SK-N-SH (cell line): Measurements from ENCODE around the gene UPF2.
"Not testable (repeated sequence)": the region's sequence is repeated elsewhere in the genome, so short reads cannot be mapped to it uniquely, and the experiment has no call there.

Experiments used
- EP300 ChIP-seq, 2 experiments: IDR thresholded peaks; 2 replicates each; pipeline versions ENCODE4 v1.4.0 to v1.6.1; 2012; ENCODE audit warnings: borderline replicate concordance in 1 of 2, low read depth in 1 of 2, low read length in 1 of 2
- EZH2phosphoT487 ChIP-seq: fragments of 200-600 bp; sonication (generic); IDR thresholded peaks from 2 replicates; pipeline ENCODE4 v1.6.1; 2017; ENCODE audit warnings: low read depth, mixed run types, mild to moderate bottlenecking, antibody characterized with exemption, moderate library complexity, borderline replicate concordance
- POLR2AphosphoS5 ChIP-seq: IDR thresholded peaks from 2 replicates; pipeline ENCODE4 v1.6.1; 2012; ENCODE audit warnings: low read depth, low read length
- TAF1 ChIP-seq: IDR thresholded peaks from 2 replicates; pipeline ENCODE4 v1.6.1; 2012; ENCODE audit warnings: low read depth, mild to moderate bottlenecking, low read length, moderate library complexity, borderline replicate concordance
- TEAD4 ChIP-seq: IDR thresholded peaks from 2 replicates; pipeline ENCODE4 v1.4.0; 2012; ENCODE audit warnings: mild to moderate bottlenecking, borderline replicate concordance; ENCODE audit not compliant: insufficient read depth
- YY1 ChIP-seq: IDR thresholded peaks from 2 replicates; pipeline ENCODE4 v1.4.0; 2012; ENCODE audit warnings: low read depth, mild to moderate bottlenecking
- TF ChIP-seq, protein P1 (sequence below): fragments of 200-600 bp; sonication (generic); IDR thresholded peaks from 2 replicates; pipeline ENCODE4 v1.6.1; 2017; ENCODE audit warnings: antibody characterized with exemption, mild to moderate bottlenecking, moderate library complexity
- TF ChIP-seq, protein P2 (sequence below): IDR thresholded peaks from 2 replicates; pipeline ENCODE4 v1.6.1; 2012; ENCODE audit warnings: mild to moderate bottlenecking, low read depth, low read length, moderate library complexity
- TF ChIP-seq, protein P3 (sequence below): IDR thresholded peaks from 2 replicates; pipeline ENCODE4 v1.4.0; 2012; ENCODE audit warnings: low read depth, borderline replicate concordance
- TF ChIP-seq, protein P4 (sequence below): IDR thresholded peaks from 2 replicates; pipeline ENCODE4; 2012

DNA sequence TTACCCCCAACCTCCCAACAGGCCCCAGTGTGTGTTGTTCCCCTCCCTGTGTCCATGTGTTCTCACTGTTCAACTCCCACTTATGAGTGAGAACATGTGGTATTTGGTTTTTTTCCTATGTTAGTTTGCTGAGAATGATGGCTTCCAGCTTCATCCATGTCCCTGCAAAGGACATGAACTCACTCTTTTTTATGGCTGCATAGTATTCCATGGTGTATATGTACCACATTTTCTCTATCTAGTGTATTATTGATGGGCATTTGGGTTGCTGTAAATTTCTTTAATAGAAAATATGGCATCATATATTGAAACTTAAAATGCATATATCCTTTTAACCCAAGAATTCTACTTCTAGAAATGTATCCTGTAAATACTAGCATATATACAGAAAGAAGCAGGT is 33.8 kb downstream of the UPF2 start:
- TF ChIP-seq, protein P1, sequence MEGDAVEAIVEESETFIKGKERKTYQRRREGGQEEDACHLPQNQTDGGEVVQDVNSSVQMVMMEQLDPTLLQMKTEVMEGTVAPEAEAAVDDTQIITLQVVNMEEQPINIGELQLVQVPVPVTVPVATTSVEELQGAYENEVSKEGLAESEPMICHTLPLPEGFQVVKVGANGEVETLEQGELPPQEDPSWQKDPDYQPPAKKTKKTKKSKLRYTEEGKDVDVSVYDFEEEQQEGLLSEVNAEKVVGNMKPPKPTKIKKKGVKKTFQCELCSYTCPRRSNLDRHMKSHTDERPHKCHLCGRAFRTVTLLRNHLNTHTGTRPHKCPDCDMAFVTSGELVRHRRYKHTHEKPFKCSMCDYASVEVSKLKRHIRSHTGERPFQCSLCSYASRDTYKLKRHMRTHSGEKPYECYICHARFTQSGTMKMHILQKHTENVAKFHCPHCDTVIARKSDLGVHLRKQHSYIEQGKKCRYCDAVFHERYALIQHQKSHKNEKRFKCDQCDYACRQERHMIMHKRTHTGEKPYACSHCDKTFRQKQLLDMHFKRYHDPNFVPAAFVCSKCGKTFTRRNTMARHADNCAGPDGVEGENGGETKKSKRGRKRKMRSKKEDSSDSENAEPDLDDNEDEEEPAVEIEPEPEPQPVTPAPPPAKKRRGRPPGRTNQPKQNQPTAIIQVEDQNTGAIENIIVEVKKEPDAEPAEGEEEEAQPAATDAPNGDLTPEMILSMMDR = not testable (repeated sequence)
- not testable (repeated sequence) for TF ChIP-seq YY1; TEAD4; POLR2AphosphoS5; TAF1; EP300 (IDR thresholded peaks at IDR 0.05; ENCODE audit: borderline replicate concordance in 1 of 2, low read depth in 1 of 2, low read length in 1 of 2); EZH2phosphoT487
- TF ChIP-seq, protein P2, sequence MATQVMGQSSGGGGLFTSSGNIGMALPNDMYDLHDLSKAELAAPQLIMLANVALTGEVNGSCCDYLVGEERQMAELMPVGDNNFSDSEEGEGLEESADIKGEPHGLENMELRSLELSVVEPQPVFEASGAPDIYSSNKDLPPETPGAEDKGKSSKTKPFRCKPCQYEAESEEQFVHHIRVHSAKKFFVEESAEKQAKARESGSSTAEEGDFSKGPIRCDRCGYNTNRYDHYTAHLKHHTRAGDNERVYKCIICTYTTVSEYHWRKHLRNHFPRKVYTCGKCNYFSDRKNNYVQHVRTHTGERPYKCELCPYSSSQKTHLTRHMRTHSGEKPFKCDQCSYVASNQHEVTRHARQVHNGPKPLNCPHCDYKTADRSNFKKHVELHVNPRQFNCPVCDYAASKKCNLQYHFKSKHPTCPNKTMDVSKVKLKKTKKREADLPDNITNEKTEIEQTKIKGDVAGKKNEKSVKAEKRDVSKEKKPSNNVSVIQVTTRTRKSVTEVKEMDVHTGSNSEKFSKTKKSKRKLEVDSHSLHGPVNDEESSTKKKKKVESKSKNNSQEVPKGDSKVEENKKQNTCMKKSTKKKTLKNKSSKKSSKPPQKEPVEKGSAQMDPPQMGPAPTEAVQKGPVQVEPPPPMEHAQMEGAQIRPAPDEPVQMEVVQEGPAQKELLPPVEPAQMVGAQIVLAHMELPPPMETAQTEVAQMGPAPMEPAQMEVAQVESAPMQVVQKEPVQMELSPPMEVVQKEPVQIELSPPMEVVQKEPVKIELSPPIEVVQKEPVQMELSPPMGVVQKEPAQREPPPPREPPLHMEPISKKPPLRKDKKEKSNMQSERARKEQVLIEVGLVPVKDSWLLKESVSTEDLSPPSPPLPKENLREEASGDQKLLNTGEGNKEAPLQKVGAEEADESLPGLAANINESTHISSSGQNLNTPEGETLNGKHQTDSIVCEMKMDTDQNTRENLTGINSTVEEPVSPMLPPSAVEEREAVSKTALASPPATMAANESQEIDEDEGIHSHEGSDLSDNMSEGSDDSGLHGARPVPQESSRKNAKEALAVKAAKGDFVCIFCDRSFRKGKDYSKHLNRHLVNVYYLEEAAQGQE = not testable (repeated sequence)
- TF ChIP-seq, protein P3, sequence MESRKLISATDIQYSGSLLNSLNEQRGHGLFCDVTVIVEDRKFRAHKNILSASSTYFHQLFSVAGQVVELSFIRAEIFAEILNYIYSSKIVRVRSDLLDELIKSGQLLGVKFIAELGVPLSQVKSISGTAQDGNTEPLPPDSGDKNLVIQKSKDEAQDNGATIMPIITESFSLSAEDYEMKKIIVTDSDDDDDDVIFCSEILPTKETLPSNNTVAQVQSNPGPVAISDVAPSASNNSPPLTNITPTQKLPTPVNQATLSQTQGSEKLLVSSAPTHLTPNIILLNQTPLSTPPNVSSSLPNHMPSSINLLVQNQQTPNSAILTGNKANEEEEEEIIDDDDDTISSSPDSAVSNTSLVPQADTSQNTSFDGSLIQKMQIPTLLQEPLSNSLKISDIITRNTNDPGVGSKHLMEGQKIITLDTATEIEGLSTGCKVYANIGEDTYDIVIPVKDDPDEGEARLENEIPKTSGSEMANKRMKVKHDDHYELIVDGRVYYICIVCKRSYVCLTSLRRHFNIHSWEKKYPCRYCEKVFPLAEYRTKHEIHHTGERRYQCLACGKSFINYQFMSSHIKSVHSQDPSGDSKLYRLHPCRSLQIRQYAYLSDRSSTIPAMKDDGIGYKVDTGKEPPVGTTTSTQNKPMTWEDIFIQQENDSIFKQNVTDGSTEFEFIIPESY = not testable (repeated sequence)
- TF ChIP-seq, protein P4, sequence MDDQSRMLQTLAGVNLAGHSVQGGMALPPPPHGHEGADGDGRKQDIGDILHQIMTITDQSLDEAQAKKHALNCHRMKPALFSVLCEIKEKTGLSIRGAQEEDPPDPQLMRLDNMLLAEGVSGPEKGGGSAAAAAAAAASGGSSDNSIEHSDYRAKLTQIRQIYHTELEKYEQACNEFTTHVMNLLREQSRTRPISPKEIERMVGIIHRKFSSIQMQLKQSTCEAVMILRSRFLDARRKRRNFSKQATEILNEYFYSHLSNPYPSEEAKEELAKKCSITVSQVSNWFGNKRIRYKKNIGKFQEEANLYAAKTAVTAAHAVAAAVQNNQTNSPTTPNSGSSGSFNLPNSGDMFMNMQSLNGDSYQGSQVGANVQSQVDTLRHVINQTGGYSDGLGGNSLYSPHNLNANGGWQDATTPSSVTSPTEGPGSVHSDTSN = not testable (repeated sequence)
